GM23248 (cell line): ENCODE measurements around the gene GADD45GIP1. TPM values are rescaled to one million over a fixed set of nuclear protein-coding genes. Genes with fewer than 3 reads are reported as not detected.
"Not testable (repeated sequence)": the region's sequence is repeated elsewhere in the genome, so short reads cannot be mapped to it uniquely, and the experiment has no call there.

Experiments used
- DNase-seq: peaks from one replicate; pipeline ENCODE4 v3.0.0-alpha.2; 2015
- H2AFZ ChIP-seq: fragments of 200-600 bp; sonication (generic); 2 replicates; pipeline ENCODE4 v1.6.1; 2016; ENCODE audit warnings: antibody characterized with exemption
- H3F3A ChIP-seq: fragments of 200-600 bp; sonication (generic); 2 replicates; pipeline ENCODE4 v1.6.1; 2016; ENCODE audit warnings: mild to moderate bottlenecking, antibody characterized with exemption, mixed run types; ENCODE audit not compliant: insufficient read depth
- H3K27ac ChIP-seq: fragments of 200-600 bp; sonication (generic); 2 replicates; pipeline ENCODE4 v1.5.1; 2016; ENCODE audit warnings: mild to moderate bottlenecking
- H3K27me3 ChIP-seq: fragments of 200-600 bp; sonication (generic); replicated peaks from 2 replicates; pipeline ENCODE4 v1.6.1; 2016; ENCODE audit warnings: mild to moderate bottlenecking; ENCODE audit not compliant: insufficient read depth
- H3K36me3 ChIP-seq: fragments of 200-600 bp; sonication (generic); 2 replicates; pipeline ENCODE4 v1.6.1; 2016; ENCODE audit warnings: low read depth, mild to moderate bottlenecking
- H3K4me1 ChIP-seq: fragments of 200-600 bp; sonication (generic); 2 replicates; pipeline ENCODE4 v1.6.1; 2016; ENCODE audit warnings: mild to moderate bottlenecking; ENCODE audit not compliant: insufficient read depth
- H3K4me2 ChIP-seq: fragments of 200-600 bp; sonication (generic); one replicate; pipeline ENCODE4 v1.6.1; 2016; ENCODE audit warnings: mild to moderate bottlenecking; ENCODE audit not compliant: unreplicated experiment
- H3K4me3 ChIP-seq: fragments of 200-600 bp; sonication (generic); 2 replicates; pipeline ENCODE4 v1.5.1; 2016; ENCODE audit warnings: mild to moderate bottlenecking
- H3K79me2 ChIP-seq: fragments of 200-600 bp; sonication (generic); 2 replicates; pipeline ENCODE4 v1.6.1; 2016; ENCODE audit warnings: mild to moderate bottlenecking; ENCODE audit not compliant: insufficient read depth
- H3K9ac ChIP-seq: fragments of 200-600 bp; sonication (generic); 2 replicates; pipeline ENCODE4 v1.6.1; 2016; ENCODE audit warnings: mild to moderate bottlenecking
- H3K9me2 ChIP-seq: fragments of 200-600 bp; sonication (generic); 2 replicates; pipeline ENCODE4 v1.6.1; 2016; ENCODE audit warnings: mixed run types, mild to moderate bottlenecking, moderate library complexity; ENCODE audit not compliant: insufficient read depth
- H3K9me3 ChIP-seq: fragments of 200-600 bp; sonication (generic); one replicate; pipeline ENCODE4 v1.6.1; 2017; ENCODE audit warnings: low read depth
- H4K20me1 ChIP-seq: fragments of 200-600 bp; sonication (generic); 2 replicates; pipeline ENCODE4 v1.6.0; 2016; ENCODE audit not compliant: insufficient read depth
- EZH2 ChIP-seq: fragments of 200-600 bp; sonication (generic); IDR thresholded peaks from 2 replicates; pipeline ENCODE4 v1.6.1; 2018; ENCODE audit warnings: antibody characterized with exemption, mild to moderate bottlenecking; ENCODE audit not compliant: insufficient read depth, poor library complexity, severe bottlenecking
- EZH2phosphoT487 ChIP-seq: fragments of 200-600 bp; sonication (generic); IDR thresholded peaks from 2 replicates; pipeline ENCODE4 v1.6.1; 2018; ENCODE audit warnings: antibody characterized with exemption, moderate library complexity, mild to moderate bottlenecking, low read depth; ENCODE audit not compliant: insufficient read depth
- WGBS, 2 experiments: methylation state at CpG; one replicate each; pipeline ENCODE4 v1.1.6; 2015 to 2017; ENCODE audit warnings: low lambda C conversion rate in 2 of 2, low coverage in 1 of 2; ENCODE audit errors: missing lambda C conversion rate in 2 of 2; 5-methylcytosine and 5-hydroxymethylcytosine counted together
- in situ Hi-C: fragments of 300-500 bp; cut with MboI; formaldehyde crosslinking; loops from 2 replicates; pipeline ENCODE4 v1.15.0; 2020
- polyA plus RNA-seq: library from polyadenylated mRNA; unstranded; fragments of >200 nt; fragmentation: Nextera tagmentation; extraction: Ambion mirVana; gene quantifications from 2 replicates; pipeline ENCODE4 v1.2.1, GENCODE V29; 2016
- total RNA-seq: library from RNA; depleted of rRNA; stranded (reverse); fragments of >200 nt; shearing (Covaris generic); gene quantifications from 2 replicates; pipeline ENCODE4 v1.2.3, GENCODE V29; 2014

The GADD45GIP1 gene
- total and polyA plus RNA-seq, 2 experiments from 2014 or later, result 48.4 to 132 TPM

- Histone ChIP-seq H3K9ac (no peak overlapping the region), H3K9me3 (no peaks in the 10 kb centered on the region), H3K4me3 (no peak overlapping the region), H3F3A (peaks cover 16% of the 10 kb centered on the region), H4K20me1 (no peaks in the 10 kb centered on the region), H3K79me2 (no peaks in the 10 kb centered on the region), H3K4me1 (no peaks in the 10 kb centered on the region), H3K9me2 (no peaks in the 10 kb centered on the region), H2AFZ (no peak overlapping the region), H3K36me3 (peaks cover 20% of the 10 kb centered on the region), H3K4me2 (no peak overlapping the region), H3K27me3 (no peaks in the 10 kb centered on the region), H3K27ac (no peak overlapping the region)
- no peak for DNase-seq
- 73 to 78% methylated on average over 3 of the region's 3 CpGs for WGBS, 2 experiments
- in situ Hi-C loops, result no loop called here
- TF ChIP-seq EZH2phosphoT487, result no peak
- TF ChIP-seq EZH2, result no peak
Measured at GRCh38 chr19:12921047-12921446, 36.0 kb downstream of the GADD45GIP1 start.

- TF ChIP-seq EZH2phosphoT487, result no peak
- no peak for TF ChIP-seq EZH2
- no peak overlapping the region for H3K27ac ChIP-seq
- peaks cover 8% of the 10 kb centered on the region; the same call in 1 of the 2 replicates for H3K4me1 ChIP-seq
- no peak for DNase-seq
- H3K9me2 ChIP-seq, result no peaks in the 10 kb centered on the region
- no peaks in the 10 kb centered on the region for H3K27me3 ChIP-seq
- H3K4me2 ChIP-seq, result no peak overlapping the region
- in situ Hi-C loops, result no loop called here
- no peaks in the 10 kb centered on the region for H4K20me1 ChIP-seq
- peaks cover 16% of the 10 kb centered on the region; the same call in 1 of the 2 replicates for H3F3A ChIP-seq
- H3K4me3 ChIP-seq, result no peak overlapping the region
- no peaks in the 10 kb centered on the region for H3K9me3 ChIP-seq
- no peaks in the 10 kb centered on the region for H3K36me3 ChIP-seq
- 92% methylated on average over 14 of the region's 14 CpGs for WGBS, 2 experiments
- no peaks in the 10 kb centered on the region for H3K79me2 ChIP-seq
- H2AFZ ChIP-seq, result no peak overlapping the region
- no peak overlapping the region for H3K9ac ChIP-seq
Measured at GRCh38 chr19:12918253-12918652, 38.8 kb downstream of the GADD45GIP1 start.

- H4K20me1 ChIP-seq, H3K4me2 ChIP-seq, H3K4me3 ChIP-seq, H2AFZ ChIP-seq, H3K27me3 ChIP-seq, DNase-seq, H3K9ac ChIP-seq, H3K9me3 ChIP-seq, H3K79me2 ChIP-seq, H3K36me3 ChIP-seq, H3K9me2 ChIP-seq, in situ Hi-C loops, H3K27ac ChIP-seq: not testable (repeated sequence)
- WGBS, 2 experiments, result 76 to 87% methylated on average over 4 of the region's 4 CpGs
- Histone ChIP-seq H3K4me1 (peaks cover 15% of the 10 kb centered on the region; the same call in 1 of the 2 replicates), H3F3A (peaks cover 13% of the 10 kb centered on the region; the same call in 1 of the 2 replicates)
Measured at GRCh38 chr19:12915860-12916259, 41.2 kb downstream of the GADD45GIP1 start.

- Histone ChIP-seq H3K36me3 (no peaks in the 10 kb centered on the region), H3F3A (no peaks in the 10 kb centered on the region), H3K9me3 (no peaks in the 10 kb centered on the region), H3K4me3 (no peak overlapping the region), H3K9me2 (no peaks in the 10 kb centered on the region), H3K4me1 (peaks cover 15% of the 10 kb centered on the region; the same call in 1 of the 2 replicates), H3K79me2 (no peaks in the 10 kb centered on the region), H3K4me2 (no peak overlapping the region), H3K9ac (no peak overlapping the region), H2AFZ (peak overlapping the region; percentile 66), H3K27me3 (no peaks in the 10 kb centered on the region), H3K27ac (no peak overlapping the region), H4K20me1 (no peaks in the 10 kb centered on the region)
- DNase-seq, result peak; percentile 69
- 32 to 39% methylated on average over 12 of the region's 12 CpGs for WGBS, 2 experiments
- TF ChIP-seq EZH2phosphoT487, result no peak
- TF ChIP-seq EZH2, result no peak
- in situ Hi-C loops, result no loop called here
Measured at GRCh38 chr19:12913851-12914690, 43.0 kb downstream of the GADD45GIP1 start.
